MM.1S (cell line): ENCODE results near the gene PRKAR2B.
"Not testable (repeated sequence)": the region's sequence is repeated elsewhere in the genome, so short reads cannot be mapped to it uniquely, and the experiment has no call there.

ENCODE experiments used
- DNase-seq: peaks from one replicate; pipeline ENCODE4 v3.0.0-alpha.2; 2015
- H2AFZ ChIP-seq: fragments of 300-600 bp; sonication (generic); 2 replicates; pipeline ENCODE4 v1.6.0; 2016; ENCODE audit warnings: antibody characterized with exemption, low read length
- H3F3A ChIP-seq: fragments of 300-600 bp; sonication (generic); 2 replicates; pipeline ENCODE4 v1.6.1; 2016; ENCODE audit warnings: mild to moderate bottlenecking, antibody characterized with exemption, low read length, moderate library complexity, mixed read lengths; ENCODE audit not compliant: insufficient read depth
- H3K27ac ChIP-seq: fragments of 300-600 bp; sonication (generic); 2 replicates; pipeline ENCODE4 v1.5.1; 2016; ENCODE audit warnings: mild to moderate bottlenecking, low read length
- H3K27me3 ChIP-seq: fragments of 300-600 bp; sonication (generic); replicated peaks from 2 replicates; pipeline ENCODE4 v1.6.0; 2016; ENCODE audit warnings: low read length; ENCODE audit not compliant: insufficient read depth
- H3K36me3 ChIP-seq: fragments of 300-600 bp; sonication (generic); replicated peaks from 2 replicates; pipeline ENCODE4 v1.6.1; 2016; ENCODE audit warnings: mild to moderate bottlenecking, low read length, mixed read lengths; ENCODE audit not compliant: insufficient read depth
- H3K4me1 ChIP-seq: fragments of 300-600 bp; sonication (generic); 2 replicates; pipeline ENCODE4 v1.6.1; 2016; ENCODE audit warnings: low read length, mixed read lengths
- H3K4me2 ChIP-seq: fragments of 300-600 bp; sonication (generic); 2 replicates; pipeline ENCODE4 v1.6.0; 2016; ENCODE audit warnings: low read depth, low read length
- H3K4me3 ChIP-seq: fragments of 300-600 bp; sonication (generic); 2 replicates; pipeline ENCODE4 v1.5.1; 2016; ENCODE audit warnings: low read length, mixed read lengths
- H3K79me2 ChIP-seq: fragments of 300-600 bp; sonication (generic); 2 replicates; pipeline ENCODE4 v1.6.1; 2016; ENCODE audit warnings: mixed run types, low read length, mixed read lengths
- H3K9ac ChIP-seq: fragments of 300-600 bp; sonication (generic); 2 replicates; pipeline ENCODE4 v1.6.1; 2016; ENCODE audit warnings: low read length, mixed read lengths
- H3K9me2 ChIP-seq: fragments of 300-600 bp; sonication (generic); replicated peaks from 2 replicates; pipeline ENCODE4 v1.6.1; 2016; ENCODE audit warnings: mild to moderate bottlenecking, low read length, mixed read lengths; ENCODE audit not compliant: insufficient read depth
- H3K9me3 ChIP-seq: fragments of 300-600 bp; sonication (generic); replicated peaks from 2 replicates; pipeline ENCODE4 v1.6.1; 2016; ENCODE audit warnings: mild to moderate bottlenecking, low read length, mixed read lengths; ENCODE audit not compliant: insufficient read depth
- H4K20me1 ChIP-seq: fragments of 300-600 bp; sonication (generic); 2 replicates; pipeline ENCODE4 v1.6.1; 2016; ENCODE audit warnings: mild to moderate bottlenecking, low read length, moderate library complexity, mixed read lengths; ENCODE audit not compliant: insufficient read depth
- EZH2 ChIP-seq: fragments of 300-600 bp; sonication (generic); optimal IDR thresholded peaks from 2 replicates; pipeline ENCODE3; 2017; ENCODE audit warnings: low read depth, mild to moderate bottlenecking, antibody characterized with exemption, low read length, mixed read lengths
- EZH2phosphoT487 ChIP-seq: fragments of 300-600 bp; sonication (generic); IDR thresholded peaks from 2 replicates; pipeline ENCODE4 v1.6.1; 2018; ENCODE audit warnings: antibody characterized with exemption, low read length
- TF ChIP-seq, protein P1 (sequence below): fragments of 300-600 bp; sonication (generic); IDR thresholded peaks from 2 replicates; pipeline ENCODE4 v1.5.1; 2016; ENCODE audit warnings: antibody characterized with exemption, low read length, mixed read lengths

Gene PRKAR2B

DNA sequence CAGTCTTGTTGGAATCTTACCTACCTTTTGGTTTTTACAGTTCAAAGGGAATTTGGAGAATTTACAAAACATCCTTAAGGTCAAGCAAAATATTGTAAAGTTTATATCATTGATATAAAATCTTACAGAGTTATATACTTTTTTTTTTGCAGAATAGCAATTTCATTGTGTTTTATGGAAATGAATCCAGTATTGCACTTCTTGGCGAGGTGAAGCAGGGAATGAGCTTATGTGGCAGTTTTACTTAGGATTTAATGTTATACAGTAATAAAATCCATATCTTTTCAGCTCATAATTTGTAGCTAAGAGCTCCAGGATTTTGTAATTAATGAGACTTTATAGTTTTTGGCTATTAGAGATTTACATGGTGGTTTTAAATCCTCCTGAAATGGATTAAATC lies 5.0 kb downstream of the PRKAR2B start:
- no peak for DNase-seq
- H3K4me1 ChIP-seq, result 0 out of 2 replicates have a peak, but pooled peaks cover 5% of the 10 kb centered on the region

DNA sequence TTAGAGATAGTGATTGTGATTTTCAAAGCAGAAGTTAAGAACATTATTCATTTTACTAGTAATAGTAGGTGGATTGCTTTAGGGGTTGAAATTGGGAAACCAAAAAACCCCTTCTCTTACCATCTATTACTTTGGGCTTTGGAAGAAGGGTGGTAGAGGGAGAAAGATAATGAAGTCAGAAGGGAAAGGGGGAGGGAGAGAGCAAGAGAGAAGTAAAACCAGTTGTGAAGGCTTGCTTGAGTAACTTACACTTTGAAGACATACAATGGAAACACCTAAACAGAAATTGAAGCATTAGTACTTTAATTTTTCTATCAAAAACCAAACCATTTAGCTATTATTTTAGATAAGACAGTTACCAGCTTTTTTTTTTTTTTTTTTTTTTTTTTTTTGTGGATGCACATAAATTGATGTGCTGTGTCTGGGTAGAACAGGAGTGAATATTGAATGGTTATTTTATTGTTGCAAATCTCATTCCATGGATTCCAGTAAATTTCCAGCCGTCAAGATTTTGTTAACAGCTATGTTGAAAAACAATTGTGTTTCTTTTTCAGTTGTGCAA lies 5.5 kb downstream of the PRKAR2B start:
- Histone ChIP-seq H2AFZ (no peak overlapping the region), H3K4me1 (0 out of 2 replicates have a peak, but pooled peaks cover 5% of the 10 kb centered on the region), H3K9ac (no peak overlapping the region), H3K36me3 (no peaks in the 10 kb centered on the region), H3K27ac (no peak overlapping the region), H3K4me2 (no peak overlapping the region), H3F3A (no peaks in the 10 kb centered on the region), H4K20me1 (no peaks in the 10 kb centered on the region), H3K9me2 (no peaks in the 10 kb centered on the region), H3K27me3 (0 out of 2 replicates have a peak, but pooled peaks cover 9% of the 10 kb centered on the region), H3K79me2 (no peaks in the 10 kb centered on the region), H3K9me3 (no peaks in the 10 kb centered on the region), H3K4me3 (no peak overlapping the region)
- DNase-seq, result no peak
- no peak for TF ChIP-seq EZH2phosphoT487
- TF ChIP-seq, protein P1, sequence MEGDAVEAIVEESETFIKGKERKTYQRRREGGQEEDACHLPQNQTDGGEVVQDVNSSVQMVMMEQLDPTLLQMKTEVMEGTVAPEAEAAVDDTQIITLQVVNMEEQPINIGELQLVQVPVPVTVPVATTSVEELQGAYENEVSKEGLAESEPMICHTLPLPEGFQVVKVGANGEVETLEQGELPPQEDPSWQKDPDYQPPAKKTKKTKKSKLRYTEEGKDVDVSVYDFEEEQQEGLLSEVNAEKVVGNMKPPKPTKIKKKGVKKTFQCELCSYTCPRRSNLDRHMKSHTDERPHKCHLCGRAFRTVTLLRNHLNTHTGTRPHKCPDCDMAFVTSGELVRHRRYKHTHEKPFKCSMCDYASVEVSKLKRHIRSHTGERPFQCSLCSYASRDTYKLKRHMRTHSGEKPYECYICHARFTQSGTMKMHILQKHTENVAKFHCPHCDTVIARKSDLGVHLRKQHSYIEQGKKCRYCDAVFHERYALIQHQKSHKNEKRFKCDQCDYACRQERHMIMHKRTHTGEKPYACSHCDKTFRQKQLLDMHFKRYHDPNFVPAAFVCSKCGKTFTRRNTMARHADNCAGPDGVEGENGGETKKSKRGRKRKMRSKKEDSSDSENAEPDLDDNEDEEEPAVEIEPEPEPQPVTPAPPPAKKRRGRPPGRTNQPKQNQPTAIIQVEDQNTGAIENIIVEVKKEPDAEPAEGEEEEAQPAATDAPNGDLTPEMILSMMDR, result no peak
- no peak for TF ChIP-seq EZH2

More for the DNA sequence above, 5.0 kb downstream of the PRKAR2B start:
- Histone ChIP-seq H3K36me3 (no peaks in the 10 kb centered on the region), H3K27me3 (0 out of 2 replicates have a peak, but pooled peaks cover 9% of the 10 kb centered on the region), H3K4me2 (no peak overlapping the region), H3K9me2 (no peaks in the 10 kb centered on the region), H3K9me3 (no peaks in the 10 kb centered on the region), H3K27ac (no peak overlapping the region), H2AFZ (no peak overlapping the region), H4K20me1 (no peaks in the 10 kb centered on the region), H3F3A (no peaks in the 10 kb centered on the region), H3K9ac (no peak overlapping the region), H3K4me3 (no peak overlapping the region), H3K79me2 (no peaks in the 10 kb centered on the region)
- TF ChIP-seq EZH2phosphoT487 (no peak), EZH2 (no peak)
- TF ChIP-seq, protein P1, result no peak

DNA sequence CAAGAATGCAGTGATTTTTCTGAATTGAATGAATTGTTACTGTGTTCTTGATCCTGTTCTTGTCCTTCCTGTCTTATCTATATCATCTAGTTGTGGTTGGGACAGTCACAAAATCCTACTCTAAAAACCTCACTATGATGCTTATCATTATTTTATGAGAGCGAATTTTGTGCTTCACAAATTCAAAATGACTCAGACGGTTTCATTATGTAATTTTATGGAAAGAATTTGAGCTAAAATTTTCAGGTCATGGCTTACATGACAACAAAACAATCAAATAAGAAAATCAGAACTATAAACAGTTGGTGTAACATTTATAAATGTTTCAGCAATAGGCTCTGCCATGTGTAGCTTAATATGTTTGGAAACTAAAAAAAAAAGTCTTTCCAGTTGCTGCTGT lies 6.9 kb downstream of the PRKAR2B start:
- H3K27ac ChIP-seq, result no peak overlapping the region
- no peaks in the 10 kb centered on the region for H3K27me3 ChIP-seq
- H3K4me3 ChIP-seq, result no peak overlapping the region
- no peaks in the 10 kb centered on the region for H3K9me2 ChIP-seq
- no peaks in the 10 kb centered on the region for H3K4me1 ChIP-seq
- H4K20me1 ChIP-seq, result no peaks in the 10 kb centered on the region
- no peaks in the 10 kb centered on the region for H3K36me3 ChIP-seq
- H3K9me3 ChIP-seq, result no peaks in the 10 kb centered on the region
- TF ChIP-seq, protein P1, result no peak
- TF ChIP-seq EZH2phosphoT487 (no peak), EZH2 (no peak)
- no peak overlapping the region for H2AFZ ChIP-seq
- H3K4me2 ChIP-seq, result no peak overlapping the region
- no peaks in the 10 kb centered on the region for H3K79me2 ChIP-seq
- no peaks in the 10 kb centered on the region for H3F3A ChIP-seq
- DNase-seq, result no peak
- no peak overlapping the region for H3K9ac ChIP-seq

DNA sequence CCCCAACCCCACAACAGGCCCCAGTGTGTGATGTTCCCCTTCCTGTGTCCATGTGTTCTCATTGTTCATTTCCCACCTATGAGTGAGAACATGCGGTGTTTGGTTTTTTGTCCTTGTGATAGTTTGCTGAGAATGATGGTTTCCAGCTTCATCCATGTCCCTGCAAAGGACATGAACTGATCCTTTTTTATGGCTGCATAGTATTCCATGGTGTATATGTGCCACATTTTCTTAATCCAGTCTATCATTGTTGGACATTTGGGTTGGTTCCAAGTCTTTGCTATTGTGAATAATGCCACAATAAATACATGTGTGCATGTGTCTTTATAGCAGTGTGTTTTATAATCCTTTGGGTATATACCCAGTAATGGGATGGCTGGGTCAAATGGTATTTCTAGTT lies 10.5 kb downstream of the PRKAR2B start:
- H3K27ac ChIP-seq, H3K9ac ChIP-seq, H3K27me3 ChIP-seq, H4K20me1 ChIP-seq, H3K4me1 ChIP-seq, H3F3A ChIP-seq, H3K79me2 ChIP-seq, H3K9me3 ChIP-seq, H2AFZ ChIP-seq, H3K4me2 ChIP-seq, H3K9me2 ChIP-seq, DNase-seq, H3K4me3 ChIP-seq, H3K36me3 ChIP-seq: not testable (repeated sequence)

DNA sequence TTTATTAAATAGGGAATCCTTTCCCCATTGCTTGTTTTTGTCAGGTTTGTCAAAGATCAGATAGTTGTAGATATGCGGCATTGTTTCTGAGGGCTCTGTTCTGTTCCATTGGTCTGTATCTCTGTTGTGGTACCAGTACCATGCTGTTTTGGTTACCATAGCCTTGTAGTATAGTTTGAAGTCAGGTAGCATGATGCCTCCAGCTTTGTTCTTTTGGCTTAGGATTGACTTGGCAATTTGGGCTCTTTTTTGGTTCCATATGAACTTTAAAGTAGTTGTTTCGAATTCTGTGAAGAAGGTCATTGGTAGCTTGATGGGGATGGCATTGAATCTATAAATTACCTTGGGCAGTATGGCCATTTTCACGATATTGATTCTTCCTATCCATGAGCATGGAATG lies 11.6 kb downstream of the PRKAR2B start:
- not testable (repeated sequence) for H3F3A ChIP-seq, H3K9me3 ChIP-seq, H3K27ac ChIP-seq, DNase-seq, H3K36me3 ChIP-seq, H2AFZ ChIP-seq, H3K9ac ChIP-seq, H3K4me3 ChIP-seq, H3K27me3 ChIP-seq, H4K20me1 ChIP-seq, H3K4me2 ChIP-seq, H3K9me2 ChIP-seq, H3K4me1 ChIP-seq, H3K79me2 ChIP-seq
